GM12892 (cell line): ENCODE measurements around the gene SNHG17.

ENCODE experiments used
- POLR2AphosphoS5 ChIP-seq: IDR thresholded peaks from 2 replicates; pipeline ENCODE4 v1.6.1; 2011; ENCODE audit warnings: low read depth, low read length, control low read depth
- TAF1 ChIP-seq: IDR thresholded peaks from 2 replicates; pipeline ENCODE4 v1.6.1; 2011; ENCODE audit warnings: low read depth, mild to moderate bottlenecking, control low read depth, low read length, borderline replicate concordance

DNA sequence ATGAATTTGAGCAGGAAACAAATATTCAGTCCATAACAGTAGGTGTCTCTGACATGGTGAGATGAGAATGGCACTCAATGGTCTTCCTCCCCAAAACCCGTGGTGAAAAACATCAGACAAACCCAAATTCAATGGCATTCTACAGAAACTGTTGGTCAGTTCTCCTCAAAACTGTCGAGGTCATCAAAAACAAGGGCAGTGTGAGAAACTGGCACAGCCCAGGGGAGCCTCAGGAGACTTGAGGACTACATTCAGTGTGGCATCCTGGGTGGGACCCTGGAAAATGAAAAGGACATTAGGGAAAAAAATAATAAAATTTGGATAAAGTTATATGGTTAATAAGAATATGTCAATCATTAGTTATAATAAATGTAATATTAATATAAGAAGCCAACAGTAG lies 48.3 kb downstream of the SNHG17 start:
- no peak for TF ChIP-seq TAF1
- no peak for TF ChIP-seq POLR2AphosphoS5
